HepG2 (cell line): ENCODE measurements around the gene ADGRG1. TPM values are rescaled to one million over a fixed set of nuclear protein-coding genes. Genes with fewer than 3 reads are reported as not detected.
A peak's percentile ranks its signal among the peaks of the same experiment; 100 is the strongest.

Experiments
- FOXK1 ChIP-seq: sonication (generic); formaldehyde crosslinking; IDR thresholded peaks from 2 replicates; pipeline ENCODE4 v1.4.0; 2020; ENCODE audit warnings: low read depth, missing genetic modification reagents, borderline replicate concordance
- HDAC6 ChIP-seq: fragments of 200-600 bp; sonication (generic); IDR thresholded peaks from 2 replicates; pipeline ENCODE4 v1.7.0; 2017; ENCODE audit warnings: mild to moderate bottlenecking, antibody characterized with exemption, low read length, low read depth
- NFE2L1 ChIP-seq: sonication (generic); formaldehyde crosslinking; IDR thresholded peaks from 2 replicates; pipeline ENCODE4 v1.4.0; 2020; ENCODE audit warnings: missing genetic modification reagents, mild to moderate bottlenecking, borderline replicate concordance
- NR2F6 ChIP-seq, 2 experiments: IDR thresholded peaks; 2 replicates each; pipeline ENCODE4 v1.6.1; 2016; ENCODE audit warnings: antibody characterized with exemption in 1 of 2, mild to moderate bottlenecking in 1 of 2
- PPARG ChIP-seq: conservative IDR thresholded peaks from 2 replicates; pipeline ENCODE4 v1.6.1; 2016; ENCODE audit warnings: missing biosample characterization, missing genetic modification reagents
- SAFB2 ChIP-seq: sonication (generic); formaldehyde crosslinking; IDR thresholded peaks from 2 replicates; pipeline ENCODE4 v1.5.1; 2020; ENCODE audit warnings: missing genetic modification reagents, low read depth, mild to moderate bottlenecking, borderline replicate concordance
- SIX1 ChIP-seq: sonication (generic); formaldehyde crosslinking; IDR thresholded peaks from 2 replicates; pipeline ENCODE4 v1.4.0; 2020; ENCODE audit warnings: missing genetic modification reagents, borderline replicate concordance
- SOX5 ChIP-seq: IDR thresholded peaks from 2 replicates; pipeline ENCODE4 v1.6.1; 2016; ENCODE audit warnings: borderline replicate concordance
- SRY ChIP-seq: sonication (generic); formaldehyde crosslinking; IDR thresholded peaks from 2 replicates; pipeline ENCODE4 v1.8.0; 2022; ENCODE audit warnings: mild to moderate bottlenecking, missing genetic modification reagents
- TCF7L2 ChIP-seq: IDR thresholded peaks from 2 replicates; pipeline ENCODE4 v1.6.1; 2011; ENCODE audit warnings: mild to moderate bottlenecking, low read depth, low read length, moderate library complexity
- TERF1 ChIP-seq: sonication (generic); formaldehyde crosslinking; IDR thresholded peaks from 2 replicates; pipeline ENCODE4 v1.8.0; 2022; ENCODE audit warnings: mild to moderate bottlenecking, missing genetic modification reagents, moderate library complexity
- ZFP37 ChIP-seq: sonication (generic); formaldehyde crosslinking; IDR thresholded peaks from 2 replicates; pipeline ENCODE4 v1.4.0; 2020; ENCODE audit warnings: missing genetic modification reagents, borderline replicate concordance
- ZMYM4 ChIP-seq: sonication (generic); formaldehyde crosslinking; IDR thresholded peaks from 2 replicates; pipeline ENCODE4 v1.8.1; 2023; ENCODE audit warnings: mild to moderate bottlenecking, missing genetic modification reagents
- ZNF136 ChIP-seq: sonication (generic); formaldehyde crosslinking; IDR thresholded peaks from 2 replicates; pipeline ENCODE4 v1.8.1; 2022; ENCODE audit warnings: low read depth, mild to moderate bottlenecking, moderate library complexity, missing genetic modification reagents
- ZNF143 ChIP-seq: sonication (generic); formaldehyde crosslinking; IDR thresholded peaks from 2 replicates; pipeline ENCODE4 v1.4.0; 2020; ENCODE audit warnings: missing genetic modification reagents
- ZNF333 ChIP-seq: sonication (generic); formaldehyde crosslinking; IDR thresholded peaks from 2 replicates; pipeline ENCODE4 v1.4.0; 2020; ENCODE audit warnings: mild to moderate bottlenecking, missing genetic modification reagents, borderline replicate concordance
- ZNF468 ChIP-seq: sonication (generic); formaldehyde crosslinking; IDR thresholded peaks from 2 replicates; pipeline ENCODE4 v1.8.0; 2022; ENCODE audit warnings: mild to moderate bottlenecking, moderate library complexity, missing genetic modification reagents
- ZNF510 ChIP-seq: sonication (generic); formaldehyde crosslinking; IDR thresholded peaks from 2 replicates; pipeline ENCODE4 v1.4.0; 2020; ENCODE audit warnings: low read depth, mild to moderate bottlenecking, missing genetic modification reagents
- ZNF749 ChIP-seq: sonication (generic); formaldehyde crosslinking; IDR thresholded peaks from 2 replicates; pipeline ENCODE4 v1.8.0; 2022; ENCODE audit warnings: mild to moderate bottlenecking, missing genetic modification reagents, moderate library complexity, borderline replicate concordance
- ZNF776 ChIP-seq: sonication (generic); formaldehyde crosslinking; IDR thresholded peaks from 2 replicates; pipeline ENCODE4 v1.4.0; 2020; ENCODE audit warnings: mild to moderate bottlenecking, missing genetic modification reagents
- ZNF782 ChIP-seq: sonication (generic); formaldehyde crosslinking; IDR thresholded peaks from 2 replicates; pipeline ENCODE4 v1.4.0; 2020; ENCODE audit warnings: missing genetic modification reagents, mild to moderate bottlenecking, borderline replicate concordance
- polyA plus RNA-seq, 8 experiments: library from polyadenylated mRNA; depleted of rRNA in 3 of 8; stranded (reverse) in 7 of 8; unstranded in 1 of 8; fragments of >200 nt; fragmentation: Illumina TruSeq in 4 of 8; extraction: Trizol in 4 of 8; gene quantifications; 2 replicates each; pipeline versions ENCODE4 v1.2.1 to v1.2.3, GENCODE V29; 2011 to 2016; ENCODE audit warnings: low read depth in 4 of 8, missing spikeins in 1 of 8, mixed read lengths in 1 of 8; ENCODE audit not compliant: insufficient read depth in 1 of 8
- total RNA-seq, 5 experiments: library from RNA; depleted of rRNA; stranded (reverse); fragments of >200 nt; fragmentation: Illumina TruSeq; extraction: Trizol; gene quantifications; 2 replicates each; pipeline ENCODE4 v1.2.3, GENCODE V29; 2016; ENCODE audit warnings: low read depth in 1 of 5
- TF ChIP-seq, protein P1 (sequence below): sonication (generic); formaldehyde crosslinking; IDR thresholded peaks from 2 replicates; pipeline ENCODE4 v1.4.0; 2020; ENCODE audit warnings: low read depth, mild to moderate bottlenecking, missing genetic modification reagents
- TF ChIP-seq, protein P2 (sequence below): sonication (generic); formaldehyde crosslinking; IDR thresholded peaks from 2 replicates; pipeline ENCODE4 v1.4.0; 2020; ENCODE audit warnings: mild to moderate bottlenecking, missing genetic modification reagents
- TF ChIP-seq, protein P3 (sequence below): sonication (generic); formaldehyde crosslinking; IDR thresholded peaks from 2 replicates; pipeline ENCODE4 v1.8.0; 2022; ENCODE audit warnings: missing genetic modification reagents, mild to moderate bottlenecking, inconsistent platforms, borderline replicate concordance
- TF ChIP-seq, protein P4 (sequence below): sonication (generic); formaldehyde crosslinking; IDR thresholded peaks from 2 replicates; pipeline ENCODE4 v1.5.1; 2020; ENCODE audit warnings: missing genetic modification reagents, mild to moderate bottlenecking, borderline replicate concordance

Gene ADGRG1
- total and polyA plus RNA-seq, 2 of the 13 experiments (the other 11 are each of a cell fraction or from before 2014, with no cell fraction given): 2.7 to 5.9 TPM

GRCh38 chr16:57606847-57607501, 21.5 kb upstream of the ADGRG1 start (continued):
- TF ChIP-seq SAFB2 (CRISPR knock-in tag) (no peak), SIX1 (CRISPR knock-in tag) (no peak), ZNF468 (no peak), ZNF136 (no peak), ZFP37 (CRISPR knock-in tag) (no peak), TCF7L2 (no peak), ZNF510 (CRISPR knock-in tag) (no peak), ZNF782 (CRISPR knock-in tag) (no peak), SRY (CRISPR knock-in tag) (no peak), NFE2L1 (CRISPR knock-in tag) (no peak), ZMYM4 (peak; percentile 70), FOXK1 (CRISPR knock-in tag) (peak; percentile 22; the same call in 1 of the 2 replicates), HDAC6 (no peak), ZNF333 (CRISPR knock-in tag) (no peak), NR2F6 (IDR thresholded peaks at IDR 0.05) (no peak), NR2F6 (CRISPR knock-in tag; IDR thresholded peaks at IDR 0.05) (peak; percentile 57), TERF1 (CRISPR knock-in tag) (no peak), ZNF143 (CRISPR knock-in tag) (no peak), PPARG (0 out of 2 replicates have a peak, but pooled peaks have one; percentile 34), ZNF776 (CRISPR knock-in tag) (no peak), SOX5 (peak; percentile 42; the same call in 1 of the 2 replicates), ZNF749 (CRISPR knock-in tag) (no peak)
- TF ChIP-seq, protein P1, sequence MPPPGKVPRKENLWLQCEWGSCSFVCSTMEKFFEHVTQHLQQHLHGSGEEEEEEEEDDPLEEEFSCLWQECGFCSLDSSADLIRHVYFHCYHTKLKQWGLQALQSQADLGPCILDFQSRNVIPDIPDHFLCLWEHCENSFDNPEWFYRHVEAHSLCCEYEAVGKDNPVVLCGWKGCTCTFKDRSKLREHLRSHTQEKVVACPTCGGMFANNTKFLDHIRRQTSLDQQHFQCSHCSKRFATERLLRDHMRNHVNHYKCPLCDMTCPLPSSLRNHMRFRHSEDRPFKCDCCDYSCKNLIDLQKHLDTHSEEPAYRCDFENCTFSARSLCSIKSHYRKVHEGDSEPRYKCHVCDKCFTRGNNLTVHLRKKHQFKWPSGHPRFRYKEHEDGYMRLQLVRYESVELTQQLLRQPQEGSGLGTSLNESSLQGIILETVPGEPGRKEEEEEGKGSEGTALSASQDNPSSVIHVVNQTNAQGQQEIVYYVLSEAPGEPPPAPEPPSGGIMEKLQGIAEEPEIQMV (CRISPR knock-in tag): no peak
- TF ChIP-seq, protein P2, sequence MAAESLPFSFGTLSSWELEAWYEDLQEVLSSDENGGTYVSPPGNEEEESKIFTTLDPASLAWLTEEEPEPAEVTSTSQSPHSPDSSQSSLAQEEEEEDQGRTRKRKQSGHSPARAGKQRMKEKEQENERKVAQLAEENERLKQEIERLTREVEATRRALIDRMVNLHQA (CRISPR knock-in tag): no peak
- TF ChIP-seq, protein P3, sequence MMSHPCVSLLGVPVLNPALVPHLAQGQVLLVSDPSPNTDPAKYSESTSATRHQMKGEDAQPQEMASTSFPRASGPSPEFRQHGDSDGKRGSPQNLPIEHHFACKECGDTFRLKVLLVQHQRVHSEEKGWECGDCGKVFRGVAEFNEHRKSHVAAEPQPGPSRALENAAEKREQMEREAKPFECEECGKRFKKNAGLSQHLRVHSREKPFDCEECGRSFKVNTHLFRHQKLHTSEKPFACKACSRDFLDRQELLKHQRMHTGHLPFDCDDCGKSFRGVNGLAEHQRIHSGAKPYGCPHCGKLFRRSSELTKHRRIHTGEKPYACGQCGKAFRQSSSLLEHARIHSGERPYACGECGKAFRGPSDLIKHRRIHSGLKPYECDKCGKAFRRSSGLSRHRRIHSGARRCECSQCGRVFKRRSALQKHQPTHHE (CRISPR knock-in tag): no peak
- TF ChIP-seq, protein P4, sequence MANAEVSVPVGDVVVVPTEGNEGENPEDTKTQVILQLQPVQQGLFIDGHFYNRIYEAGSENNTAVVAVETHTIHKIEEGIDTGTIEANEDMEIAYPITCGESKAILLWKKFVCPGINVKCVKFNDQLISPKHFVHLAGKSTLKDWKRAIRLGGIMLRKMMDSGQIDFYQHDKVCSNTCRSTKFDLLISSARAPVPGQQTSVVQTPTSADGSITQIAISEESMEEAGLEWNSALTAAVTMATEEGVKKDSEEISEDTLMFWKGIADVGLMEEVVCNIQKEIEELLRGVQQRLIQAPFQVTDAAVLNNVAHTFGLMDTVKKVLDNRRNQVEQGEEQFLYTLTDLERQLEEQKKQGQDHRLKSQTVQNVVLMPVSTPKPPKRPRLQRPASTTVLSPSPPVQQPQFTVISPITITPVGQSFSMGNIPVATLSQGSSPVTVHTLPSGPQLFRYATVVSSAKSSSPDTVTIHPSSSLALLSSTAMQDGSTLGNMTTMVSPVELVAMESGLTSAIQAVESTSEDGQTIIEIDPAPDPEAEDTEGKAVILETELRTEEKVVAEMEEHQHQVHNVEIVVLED (CRISPR knock-in tag): peak; percentile 36; the same call in 1 of the 2 replicates
